C4-2B (cell line): ENCODE data around the gene RSRP1.

Experiments
- ZFX ChIP-seq: fragments of 450-650 bp; IDR thresholded peaks from 2 replicates; pipeline ENCODE4 v1.6.1; 2017
- TF ChIP-seq, protein P1 (sequence below): fragments of 450-650 bp; conservative IDR thresholded peaks from 2 replicates; pipeline ENCODE4 v1.5.1; 2017; ENCODE audit warnings: mild to moderate bottlenecking

GRCh38 chr1:25199819-25200620, 47.2 kb downstream of the RSRP1 start:
- TF ChIP-seq, protein P1, sequence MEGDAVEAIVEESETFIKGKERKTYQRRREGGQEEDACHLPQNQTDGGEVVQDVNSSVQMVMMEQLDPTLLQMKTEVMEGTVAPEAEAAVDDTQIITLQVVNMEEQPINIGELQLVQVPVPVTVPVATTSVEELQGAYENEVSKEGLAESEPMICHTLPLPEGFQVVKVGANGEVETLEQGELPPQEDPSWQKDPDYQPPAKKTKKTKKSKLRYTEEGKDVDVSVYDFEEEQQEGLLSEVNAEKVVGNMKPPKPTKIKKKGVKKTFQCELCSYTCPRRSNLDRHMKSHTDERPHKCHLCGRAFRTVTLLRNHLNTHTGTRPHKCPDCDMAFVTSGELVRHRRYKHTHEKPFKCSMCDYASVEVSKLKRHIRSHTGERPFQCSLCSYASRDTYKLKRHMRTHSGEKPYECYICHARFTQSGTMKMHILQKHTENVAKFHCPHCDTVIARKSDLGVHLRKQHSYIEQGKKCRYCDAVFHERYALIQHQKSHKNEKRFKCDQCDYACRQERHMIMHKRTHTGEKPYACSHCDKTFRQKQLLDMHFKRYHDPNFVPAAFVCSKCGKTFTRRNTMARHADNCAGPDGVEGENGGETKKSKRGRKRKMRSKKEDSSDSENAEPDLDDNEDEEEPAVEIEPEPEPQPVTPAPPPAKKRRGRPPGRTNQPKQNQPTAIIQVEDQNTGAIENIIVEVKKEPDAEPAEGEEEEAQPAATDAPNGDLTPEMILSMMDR, result no peak
- TF ChIP-seq ZFX, result no peak
